Chondrocyte (in vitro differentiated cells): Measurements from ENCODE around the gene PHF10. TPM values are rescaled to one million over a fixed set of nuclear protein-coding genes. Genes with fewer than 3 reads are reported as not detected.

ENCODE experiments used
- DNase-seq: peaks from one replicate; pipeline ENCODE4 v3.0.0; 2021; ENCODE audit warnings: mixed read lengths, low spot score
- H3K27ac Mint-ChIP-seq: one replicate; pipeline ENCODE4 v1.8.0; 2021; ENCODE audit warnings: mild to moderate bottlenecking, moderate library complexity, mixed read lengths; ENCODE audit not compliant: unreplicated experiment
- H3K27me3 Mint-ChIP-seq: 2 replicates; pipeline ENCODE4 v1.8.0; 2021; ENCODE audit warnings: low read depth, mixed read lengths
- H3K36me3 Mint-ChIP-seq: 2 replicates; pipeline ENCODE4 v1.8.0; 2021; ENCODE audit warnings: low read depth, mixed read lengths
- H3K4me1 Mint-ChIP-seq: 2 replicates; pipeline ENCODE4 v1.8.0; 2021; ENCODE audit warnings: low read depth, mild to moderate bottlenecking, mixed read lengths
- H3K4me3 Mint-ChIP-seq: one replicate; pipeline ENCODE4 v1.8.0; 2021; ENCODE audit warnings: mild to moderate bottlenecking, moderate library complexity, mixed read lengths; ENCODE audit not compliant: unreplicated experiment
- H3K9me3 Mint-ChIP-seq: 2 replicates; pipeline ENCODE4 v1.8.0; 2021; ENCODE audit warnings: low read depth, mixed read lengths
- CTCF ChIP-seq: fragments of 200-600 bp; sonication (generic); IDR thresholded peaks from 2 replicates; pipeline ENCODE4 v1.5.0; 2021; ENCODE audit warnings: antibody characterized with exemption, mild to moderate bottlenecking, moderate library complexity
- total RNA-seq: library from RNA; stranded (reverse); gene quantifications from 3 replicates; pipeline ENCODE4 v1.2.1, GENCODE V29; 2021

Gene PHF10
- total RNA-seq, 1 donor from 2014 or later: 53.2 TPM

GRCh38 chr6:169692516-169692915 lies 31.8 kb downstream of the PHF10 start:
- Mint-ChIP-seq H3K4me3 (no peak overlapping the region), H3K4me1 (peaks cover 22% of the 10 kb centered on the region), H3K27me3 (no peaks in the 10 kb centered on the region), H3K27ac (peak overlapping the region; percentile 60), H3K36me3 (peaks cover 15% of the 10 kb centered on the region), H3K9me3 (peaks cover 8% of the 10 kb centered on the region)
- no peak for DNase-seq
- no peak for TF ChIP-seq CTCF

- H3K4me3 Mint-ChIP-seq: no peak overlapping the region
- DNase-seq: no peak
- TF ChIP-seq CTCF: no peak
- H3K27ac Mint-ChIP-seq: no peak overlapping the region
- no peaks in the 10 kb centered on the region for H3K27me3 Mint-ChIP-seq
- peaks cover 14% of the 10 kb centered on the region for H3K9me3 Mint-ChIP-seq
- peaks cover 24% of the 10 kb centered on the region for H3K36me3 Mint-ChIP-seq
- peaks cover 22% of the 10 kb centered on the region for H3K4me1 Mint-ChIP-seq
Measured at GRCh38 chr6:169691260-169691659, 33.0 kb downstream of the PHF10 start.

GRCh38 chr6:169689287-169689686 lies 35.0 kb downstream of the PHF10 start:
- Mint-ChIP-seq H3K36me3 (peaks cover 35% of the 10 kb centered on the region), H3K4me3 (no peak overlapping the region), H3K4me1 (peaks cover 22% of the 10 kb centered on the region), H3K9me3 (peaks cover 22% of the 10 kb centered on the region), H3K27me3 (no peaks in the 10 kb centered on the region), H3K27ac (no peak overlapping the region)
- no peak for TF ChIP-seq CTCF
- no peak for DNase-seq

GRCh38 chr6:169685860-169686259 lies 38.4 kb downstream of the PHF10 start:
- H3K4me3 Mint-ChIP-seq: no peak overlapping the region
- peaks cover 27% of the 10 kb centered on the region for H3K9me3 Mint-ChIP-seq
- DNase-seq: no peak
- no peak overlapping the region for H3K27ac Mint-ChIP-seq
- peaks cover 6% of the 10 kb centered on the region for H3K4me1 Mint-ChIP-seq
- no peak for TF ChIP-seq CTCF
- peaks cover 43% of the 10 kb centered on the region for H3K36me3 Mint-ChIP-seq
- H3K27me3 Mint-ChIP-seq: no peaks in the 10 kb centered on the region

GRCh38 chr6:169684056-169684455 lies 40.2 kb downstream of the PHF10 start:
- H3K4me3 Mint-ChIP-seq: no peak overlapping the region
- peaks cover 32% of the 10 kb centered on the region for H3K9me3 Mint-ChIP-seq
- no peak for DNase-seq
- H3K27ac Mint-ChIP-seq: no peak overlapping the region
- no peak for TF ChIP-seq CTCF
- no peaks in the 10 kb centered on the region for H3K27me3 Mint-ChIP-seq
- no peaks in the 10 kb centered on the region for H3K4me1 Mint-ChIP-seq
- H3K36me3 Mint-ChIP-seq: peaks cover 51% of the 10 kb centered on the region
